ENCODE results near the gene DHX35. TPM values are rescaled to one million over a fixed set of nuclear protein-coding genes. Genes with fewer than 3 reads are reported as not detected.

The DHX35 gene
- total and polyA plus RNA-seq, 10 of the 15 experiments (the other 5 are each of a cell fraction or from before 2014, with no cell fraction given), result 4.3 to 21.6 (median 14.9) TPM

GRCh38 chr20:38957235-38957876 is 4.8 kb upstream of the DHX35 start:
- SMC1A ChIA-PET (ENCODE audit: uncharacterized antibody, unreplicated experiment), result interaction anchor here (1.3 to 2.2 kb wide), 2 partner anchors 11 to 37 kb away, joined by 3 to 4 read pairs; no protein-coding TSS in a partner anchor
- CTCF ChIA-PET, result interaction anchor here (1.0 to 1.5 kb wide), 2 partner anchors 31 to 40 kb away, joined by 3 read pairs; partner anchors contain the start of gene FAM83D

More at GRCh38 chr20:38957235-38957876, 4.8 kb upstream of the DHX35 start:
- TF ChIP-seq NFYB (IDR thresholded peaks at IDR 0.05; ENCODE audit: insufficient read depth, low read depth, low read length) (no peak), IRF4 (IDR thresholded peaks at IDR 0.05; ENCODE audit: low read depth, low read length) (no peak), BCL3 (IDR thresholded peaks at IDR 0.05; ENCODE audit: borderline replicate concordance, insufficient read depth, low read depth, low read length, poor library complexity, severe bottlenecking) (no peak), SIX5 (IDR thresholded peaks at IDR 0.05; ENCODE audit: low read depth, low read length, severe bottlenecking) (no peak), CBX5 (IDR thresholded peaks at IDR 0.05; ENCODE audit: low read depth) (no peak), PKNOX1 (IDR thresholded peaks at IDR 0.05) (no peak), POLR2AphosphoS2 (IDR thresholded peaks at IDR 0.05; ENCODE audit: low read depth, low read length) (no peak), WRNIP1 (IDR thresholded peaks at IDR 0.05; ENCODE audit: borderline replicate concordance, low read depth, low read length) (no peak), IRF3 (IDR thresholded peaks at IDR 0.05) (no peak), CREB1 (IDR thresholded peaks at IDR 0.05; ENCODE audit: low read depth) (no peak), SMAD5 (IDR thresholded peaks at IDR 0.05; ENCODE audit: low read depth) (no peak), USF2 (IDR thresholded peaks at IDR 0.05; ENCODE audit: borderline replicate concordance, low read depth, low read length) (no peak), SRF (IDR thresholded peaks at IDR 0.05; ENCODE audit: low read depth in 2 of 2, low read length in 2 of 2) (no peak), ZBED1 (IDR thresholded peaks at IDR 0.05; ENCODE audit: borderline replicate concordance) (no peak), TBL1XR1 (IDR thresholded peaks at IDR 0.05; ENCODE audit: low read depth, low read length) (no peak), NR2C1 (IDR thresholded peaks at IDR 0.05) (no peak), MYC (IDR thresholded peaks at IDR 0.05; ENCODE audit: insufficient read depth, insufficient read length, insufficient replicate concordance, low read length, severe bottlenecking) (no peak), TCF3 (IDR thresholded peaks at IDR 0.05; ENCODE audit: borderline replicate concordance, insufficient read depth, low read depth, low read length) (no peak), MTA3 (IDR thresholded peaks at IDR 0.05; ENCODE audit: borderline replicate concordance, low read length) (no peak), TAF1 (IDR thresholded peaks at IDR 0.05; ENCODE audit: borderline replicate concordance, low read depth, low read length) (no peak)
- ChIA-PET RAD21 (ENCODE audit: unreplicated experiment) (no interaction called here), POLR2A (no interaction called here)
- no peaks in the 10 kb centered on the region for H4K20me1 ChIP-seq (ENCODE audit: control insufficient read depth, insufficient read depth)
- DNase-seq (ENCODE audit: low read depth, low spot score) (no peak), ATAC-seq (no peak), FAIRE-seq (no peak)
- no peaks in the 10 kb centered on the region for H3K4me1 ChIP-seq (ENCODE audit: control insufficient read depth, insufficient read depth, low read length)
- BruUV-seq (replicated peaks), result no TSS peak
- intact Hi-C loops (cut with micrococcal nuclease; ENCODE audit: unreplicated experiment) (no loop called here), in situ Hi-C loops (cut with MboI) (no loop called here)
- peaks cover 2 to 11% of the 10 kb centered on the region in 2 experiments; a peak in 3 of 4 replicates for H3K36me3 ChIP-seq (ENCODE audit: control insufficient read depth in 2 of 2, insufficient read depth in 2 of 2, low read length in 1 of 2)
- peaks cover 2% of the 10 kb centered on the region for H3K79me2 ChIP-seq (ENCODE audit: control insufficient read depth, insufficient read depth, low read length)
- no peak overlapping the region for H3K27ac ChIP-seq (ENCODE audit: control insufficient read depth, insufficient read depth)
- H3K27me3 ChIP-seq (replicated peaks in 1 of 2; ENCODE audit: control insufficient read depth in 2 of 2, insufficient read depth in 2 of 2, low read length in 1 of 2), result no peaks in the 10 kb centered on the region
- no peak overlapping the region for H3K9ac ChIP-seq (ENCODE audit: control insufficient read depth, insufficient read depth, low read length)
- no peak overlapping the region for H3K4me3 ChIP-seq
- H2AFZ ChIP-seq (ENCODE audit: control insufficient read depth, low read depth, low read length), result no peak overlapping the region
- no peak overlapping the region for H3K4me2 ChIP-seq (ENCODE audit: control insufficient read depth, insufficient read depth)
- H3K9me3 ChIP-seq (replicated peaks; ENCODE audit: control insufficient read depth, insufficient read depth, low read length), result no peaks in the 10 kb centered on the region
- WGBS (ENCODE audit: insufficient coverage, insufficient replicate concordance, low lambda C conversion rate, missing lambda C conversion rate), result 96% methylated on average over 5 of the region's 5 CpGs
